Measurements from ENCODE around the gene MND1. TPM values are rescaled to one million over a fixed set of nuclear protein-coding genes. Genes with fewer than 3 reads are reported as not detected.

Gene MND1
- total and polyA plus RNA-seq, 2 donors (not counting 3 experiments of a cell fraction or from before 2014, with no cell fraction given), result 0.66 to 7.7 TPM

- dilution Hi-C loops (cut with MboI; ENCODE audit: extremely low pct_ligation_motif_present, low sequenced_read_pairs), result no loop called here
- no peaks in the 10 kb centered on the region for H3K4me1 ChIP-seq (ENCODE audit: control insufficient read depth, extremely low read depth, insufficient read depth, low read length)
- DNase-seq (ENCODE audit: low read depth, low spot score), result no peak
- H3K4me2 ChIP-seq (ENCODE audit: insufficient read depth, low read length), result no peak overlapping the region
- no peak overlapping the region for H3K9ac ChIP-seq (replicated peaks; ENCODE audit: extremely low read depth, insufficient read depth, low read length)
- H3K79me2 ChIP-seq (ENCODE audit: control insufficient read depth, insufficient read depth, low read length), result no peaks in the 10 kb centered on the region
- no peak overlapping the region for H2AFZ ChIP-seq (ENCODE audit: low read depth, low read length)
- no TSS peak for BruUV-seq (replicated peaks)
- intact Hi-C loops (cut with micrococcal nuclease), result no loop called here
- no peak overlapping the region for H3K4me3 ChIP-seq (replicated peaks in 1 of 3; ENCODE audit: insufficient read depth in 1 of 3, low read depth in 1 of 3, low read length in 3 of 3)
- no peaks in the 10 kb centered on the region for H4K20me1 ChIP-seq (replicated peaks; ENCODE audit: control insufficient read depth, extremely low read depth, insufficient read depth, low read length)
- TF ChIP-seq GATA2 (IDR thresholded peaks at IDR 0.05; ENCODE audit: insufficient read depth, insufficient read length, low read depth, low read length), result no peak
- no peak for TF ChIP-seq JUN (IDR thresholded peaks at IDR 0.05; ENCODE audit: borderline replicate concordance, insufficient read depth, insufficient read length, low read depth)
- no peak for TF ChIP-seq POLR2AphosphoS5 (IDR thresholded peaks at IDR 0.05; ENCODE audit: insufficient read depth, low read depth, low read length)
- TF ChIP-seq MAX (IDR thresholded peaks at IDR 0.05; ENCODE audit: insufficient read depth, insufficient read length), result no peak
- TF ChIP-seq CTCF (IDR thresholded peaks at IDR 0.05; ENCODE audit: extremely low read depth in 1 of 2, insufficient read depth in 1 of 2, low read depth in 1 of 2, low read length in 2 of 2), result no peak
- TF ChIP-seq FOS (IDR thresholded peaks at IDR 0.05; ENCODE audit: borderline replicate concordance, insufficient read depth, low read length), result no peak
- no peak for TF ChIP-seq EZH2 (IDR thresholded peaks at IDR 0.05; ENCODE audit: borderline replicate concordance, low read depth, low read length, severe bottlenecking)
- TF ChIP-seq MYC (IDR thresholded peaks at IDR 0.05; ENCODE audit: low read depth, low read length), result no peak
- no peak for TF ChIP-seq POLR2A (IDR thresholded peaks at IDR 0.05; ENCODE audit: low read depth, low read length)
- H3K36me3 ChIP-seq (ENCODE audit: control insufficient read depth in 2 of 2, extremely low read depth in 1 of 2, insufficient read depth in 2 of 2, low read length in 2 of 2), result no peaks in the 10 kb centered on the region
- no peaks in the 10 kb centered on the region for H3K9me1 ChIP-seq (replicated peaks; ENCODE audit: control insufficient read depth, extremely low read depth, insufficient read depth, low read length)
- no peaks in the 10 kb centered on the region for H3K9me3 ChIP-seq (replicated peaks; ENCODE audit: control insufficient read depth, insufficient read depth, low read length)
- H3K27ac ChIP-seq (ENCODE audit: insufficient read depth, low read depth, low read length), result no peak overlapping the region
- ChIA-PET POLR2A (no interaction called here), CTCF (interaction anchor here (0.7 to 1.7 kb wide), 2 partner anchors 10 to 210 kb away, joined by 3 to 4 read pairs; no protein-coding TSS in a partner anchor)
- H3K27me3 ChIP-seq (ENCODE audit: control insufficient read depth in 2 of 2, insufficient read depth in 2 of 2, low read length in 2 of 2), result no peaks in the 10 kb centered on the region
- no peak for FAIRE-seq
Observed at GRCh38 chr4:153364061-153364460, 19.6 kb downstream of the MND1 start.

All from endothelial cell of umbilical vein (primary cell).